OCI-LY7 (cell line): ENCODE measurements around the gene TMEM54. TPM values are rescaled to one million over a fixed set of nuclear protein-coding genes. Genes with fewer than 3 reads are reported as not detected.

Experiments
- BruUV-seq: library from RNA; stranded (reverse); fragments of 400-500 nt; replicated peaks from 2 replicates; lab custom pipeline; 2021; lab: Mats Ljungman, UMichigan
- CTCF ChIA-PET: fragments of 300-600 bp; sonication (Branson Sonifier 250); formaldehyde crosslinking; loops from one replicate; lab custom pipeline; 2022; ENCODE audit warnings: antibody characterized with exemption; ENCODE audit not compliant: unreplicated experiment; lab: Charles Lee
- POLR2A ChIA-PET: fragments of 300-600 bp; sonication (Branson Sonifier 250); formaldehyde crosslinking; loops from one replicate; lab custom pipeline; 2022; ENCODE audit warnings: antibody characterized with exemption; lab: Charles Lee
- DNase-seq: peaks from one replicate; pipeline ENCODE4 v3.0.0-alpha.2; 2015; ENCODE audit warnings: low spot score
- H2AFZ ChIP-seq: fragments of 200-600 bp; sonication (generic), shearing (Covaris generic); 2 replicates; pipeline ENCODE4 v1.6.1; 2014; ENCODE audit warnings: mild to moderate bottlenecking, antibody characterized with exemption, low read length, moderate library complexity
- H3K27ac ChIP-seq: fragments of 200-600 bp; sonication (generic); 2 replicates; pipeline ENCODE4 v1.5.1; 2014; ENCODE audit warnings: mixed run types, low read depth, mild to moderate bottlenecking, moderate library complexity, low read length, inconsistent platforms; ENCODE audit not compliant: poor library complexity, severe bottlenecking
- H3K36me3 ChIP-seq: fragments of 200-600 bp; sonication (generic); 2 replicates; pipeline ENCODE4 v1.6.1; 2014; ENCODE audit warnings: mild to moderate bottlenecking, antibody characterized with exemption, low read length, moderate library complexity, mixed read lengths; ENCODE audit not compliant: insufficient read depth
- H3K4me1 ChIP-seq: fragments of 200-600 bp; sonication (generic); 2 replicates; pipeline ENCODE4 v1.5.1; 2014; ENCODE audit warnings: mild to moderate bottlenecking, low read length; ENCODE audit not compliant: insufficient read depth, poor library complexity, severe bottlenecking
- H3K4me2 ChIP-seq: fragments of 200-600 bp; sonication (generic); 2 replicates; pipeline ENCODE4 v1.6.1; 2014; ENCODE audit warnings: mild to moderate bottlenecking, low read length
- H3K4me3 ChIP-seq: fragments of 200-600 bp; sonication (generic); 2 replicates; pipeline ENCODE4 v1.5.1; 2014; ENCODE audit warnings: mild to moderate bottlenecking, low read depth, low read length; ENCODE audit not compliant: poor library complexity, severe bottlenecking
- H3K79me2 ChIP-seq: fragments of 200-600 bp; sonication (generic); 2 replicates; pipeline ENCODE4 v1.6.1; 2016; ENCODE audit warnings: low read depth, mild to moderate bottlenecking, low read length, moderate library complexity, mixed read lengths; ENCODE audit not compliant: insufficient read depth
- H3K9me2 ChIP-seq: fragments of 200-600 bp; sonication (generic); 2 replicates; pipeline ENCODE4 v1.6.1; 2016; ENCODE audit warnings: mild to moderate bottlenecking, low read length, mixed read lengths; ENCODE audit not compliant: insufficient read depth
- H3K9me3 ChIP-seq: fragments of 200-600 bp; sonication (generic); 2 replicates; pipeline ENCODE4 v1.6.1; 2014; ENCODE audit warnings: mild to moderate bottlenecking, mixed run types, low read length, mixed read lengths
- H4K20me1 ChIP-seq: fragments of 200-600 bp; sonication (generic); 2 replicates; pipeline ENCODE4 v1.6.1; 2014; ENCODE audit warnings: mild to moderate bottlenecking, antibody characterized with exemption, low read length, moderate library complexity, mixed read lengths; ENCODE audit not compliant: insufficient read depth
- EZH2phosphoT487 ChIP-seq: fragments of 200-600 bp; sonication (generic); IDR thresholded peaks from 2 replicates; pipeline ENCODE4 v1.6.1; 2018; ENCODE audit warnings: low read depth, borderline replicate concordance, mild to moderate bottlenecking, mixed run types, antibody characterized with exemption, low read length, moderate library complexity, mixed read lengths
- intact Hi-C: fragments of 100-400 bp; cut with micrococcal nuclease; formaldehyde crosslinking; loops from one replicate; pipeline ENCODE4 v1.10.0; 2022; ENCODE audit not compliant: unreplicated experiment
- total RNA-seq, 2 experiments: library from RNA; depleted of rRNA in 1 of 2; stranded (reverse); fragments of >200 nt in 1 of 2; shearing (Covaris generic) in 1 of 2; gene quantifications; 2 replicates each; pipeline ENCODE4 v1.2.3, GENCODE V29; 2014 to 2022
- TF ChIP-seq, protein P1 (sequence below): fragments of 200-600 bp; sonication (generic); conservative IDR thresholded peaks from 2 replicates; pipeline ENCODE4 v1.5.1; 2014; ENCODE audit warnings: mild to moderate bottlenecking, antibody characterized with exemption, low read length, moderate library complexity, mixed read lengths

Gene TMEM54
- total RNA-seq, 2 experiments from 2014 or later = 0.93 to 3.1 TPM

GRCh38 chr1:32869923-32870614, 31.1 kb downstream of the TMEM54 start:
- Histone ChIP-seq H3K79me2 (no peaks in the 10 kb centered on the region), H3K4me2 (no peak overlapping the region), H3K4me1 (peaks cover 25% of the 10 kb centered on the region), H3K27ac (no peak overlapping the region), H3K9me3 (no peaks in the 10 kb centered on the region), H2AFZ (no peak overlapping the region), H3K9me2 (no peaks in the 10 kb centered on the region), H4K20me1 (no peaks in the 10 kb centered on the region), H3K4me3 (no peak overlapping the region), H3K36me3 (no peaks in the 10 kb centered on the region)
- CTCF ChIA-PET = no interaction called here
- POLR2A ChIA-PET = no interaction called here
- BruUV-seq = no TSS peak
- TF ChIP-seq, protein P1, sequence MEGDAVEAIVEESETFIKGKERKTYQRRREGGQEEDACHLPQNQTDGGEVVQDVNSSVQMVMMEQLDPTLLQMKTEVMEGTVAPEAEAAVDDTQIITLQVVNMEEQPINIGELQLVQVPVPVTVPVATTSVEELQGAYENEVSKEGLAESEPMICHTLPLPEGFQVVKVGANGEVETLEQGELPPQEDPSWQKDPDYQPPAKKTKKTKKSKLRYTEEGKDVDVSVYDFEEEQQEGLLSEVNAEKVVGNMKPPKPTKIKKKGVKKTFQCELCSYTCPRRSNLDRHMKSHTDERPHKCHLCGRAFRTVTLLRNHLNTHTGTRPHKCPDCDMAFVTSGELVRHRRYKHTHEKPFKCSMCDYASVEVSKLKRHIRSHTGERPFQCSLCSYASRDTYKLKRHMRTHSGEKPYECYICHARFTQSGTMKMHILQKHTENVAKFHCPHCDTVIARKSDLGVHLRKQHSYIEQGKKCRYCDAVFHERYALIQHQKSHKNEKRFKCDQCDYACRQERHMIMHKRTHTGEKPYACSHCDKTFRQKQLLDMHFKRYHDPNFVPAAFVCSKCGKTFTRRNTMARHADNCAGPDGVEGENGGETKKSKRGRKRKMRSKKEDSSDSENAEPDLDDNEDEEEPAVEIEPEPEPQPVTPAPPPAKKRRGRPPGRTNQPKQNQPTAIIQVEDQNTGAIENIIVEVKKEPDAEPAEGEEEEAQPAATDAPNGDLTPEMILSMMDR = no peak
- no peak for TF ChIP-seq EZH2phosphoT487
- intact Hi-C loops = no loop called here
- no peak for DNase-seq

DNA sequence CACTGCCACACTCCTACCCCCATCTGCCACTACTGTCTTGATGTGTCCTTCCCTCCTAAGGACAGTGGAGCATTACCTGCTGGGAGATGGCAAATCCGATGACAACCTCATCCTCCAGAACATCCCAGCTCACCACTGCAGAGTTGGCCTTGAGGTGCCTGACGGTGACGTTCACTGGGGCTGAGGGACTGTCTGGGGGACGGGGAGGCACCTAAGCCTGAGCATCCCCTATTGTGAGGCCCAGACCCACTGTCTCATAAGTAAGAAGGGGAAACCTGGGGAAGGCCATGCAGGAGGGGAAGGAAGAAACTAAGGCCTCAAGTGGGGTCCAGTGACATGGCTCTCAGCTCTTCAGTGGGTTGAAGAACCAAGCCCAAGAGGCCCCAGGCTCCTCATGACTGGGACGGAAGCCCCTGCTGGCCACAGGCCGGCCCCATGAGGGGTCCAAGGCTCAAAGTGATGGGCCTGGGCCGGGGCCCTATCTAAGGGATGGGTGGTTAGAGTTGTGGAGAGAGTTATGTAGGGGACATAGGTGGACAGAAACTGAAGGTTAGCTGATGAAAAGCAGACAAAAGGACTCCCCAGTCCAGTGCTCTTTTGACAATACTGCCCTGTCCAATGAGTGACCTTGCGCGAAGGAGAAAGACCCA, 32.3 kb downstream of the TMEM54 start:
- no peak overlapping the region for H3K27ac ChIP-seq
- ChIA-PET POLR2A (no interaction called here), CTCF (interaction anchor here (0.6 kb wide), 1 partner anchor 427 kb away, joined by 3 read pairs; no protein-coding TSS in a partner anchor)
- H3K9me3 ChIP-seq = no peaks in the 10 kb centered on the region
- intact Hi-C loops = no loop called here
- H3K4me3 ChIP-seq = no peak overlapping the region
- no peaks in the 10 kb centered on the region for H3K36me3 ChIP-seq
- DNase-seq = no peak
- no peaks in the 10 kb centered on the region for H4K20me1 ChIP-seq
- no peaks in the 10 kb centered on the region for H3K79me2 ChIP-seq
- H3K9me2 ChIP-seq = no peaks in the 10 kb centered on the region
- BruUV-seq = no TSS peak
- no peak for TF ChIP-seq EZH2phosphoT487
- TF ChIP-seq, protein P1 = no peak
- H3K4me2 ChIP-seq = no peak overlapping the region
- no peak overlapping the region for H2AFZ ChIP-seq
- H3K4me1 ChIP-seq = peaks cover 25% of the 10 kb centered on the region

DNA sequence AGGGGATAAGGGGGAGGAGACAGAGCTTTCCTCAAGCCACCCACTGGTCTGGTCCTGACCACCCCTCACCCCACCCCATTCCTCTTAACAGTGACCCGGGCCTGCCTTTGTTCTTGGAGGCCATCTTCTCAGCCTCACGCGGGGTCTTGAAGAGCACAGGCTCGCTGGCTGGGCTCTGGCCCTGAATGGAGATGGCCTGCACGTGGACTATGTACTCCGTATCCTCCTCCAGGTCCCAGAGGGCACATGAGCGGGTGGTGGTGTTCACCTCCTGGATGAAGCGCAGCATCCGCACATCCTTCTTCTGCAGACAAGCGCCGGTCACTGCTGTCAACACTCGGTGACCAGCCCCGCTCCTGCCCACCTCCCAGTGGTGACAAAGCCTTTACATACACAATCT, 33.1 kb downstream of the TMEM54 start:
- Histone ChIP-seq H3K9me3 (no peaks in the 10 kb centered on the region), H3K4me3 (no peak overlapping the region), H3K4me1 (peaks cover 23% of the 10 kb centered on the region), H3K9me2 (no peaks in the 10 kb centered on the region), H3K4me2 (no peak overlapping the region), H4K20me1 (no peaks in the 10 kb centered on the region), H2AFZ (no peak overlapping the region), H3K36me3 (peaks cover 7% of the 10 kb centered on the region), H3K79me2 (no peaks in the 10 kb centered on the region), H3K27ac (no peak overlapping the region)
- no TSS peak for BruUV-seq
- DNase-seq = no peak
- intact Hi-C loops = no loop called here
- no peak for TF ChIP-seq EZH2phosphoT487
- TF ChIP-seq, protein P1 = no peak
- POLR2A ChIA-PET = no interaction called here
- CTCF ChIA-PET = no interaction called here
